Measurements from ENCODE around the gene COL18A1. TPM values are rescaled to one million over a fixed set of nuclear protein-coding genes. Genes with fewer than 3 reads are reported as not detected.
A peak's percentile ranks its signal among the peaks of the same experiment; 100 is the strongest.

The COL18A1 gene
- total and polyA plus RNA-seq, 7 experiments from 2014 or later, result 7.0 to 89.8 (median 15.4) TPM

DNA sequence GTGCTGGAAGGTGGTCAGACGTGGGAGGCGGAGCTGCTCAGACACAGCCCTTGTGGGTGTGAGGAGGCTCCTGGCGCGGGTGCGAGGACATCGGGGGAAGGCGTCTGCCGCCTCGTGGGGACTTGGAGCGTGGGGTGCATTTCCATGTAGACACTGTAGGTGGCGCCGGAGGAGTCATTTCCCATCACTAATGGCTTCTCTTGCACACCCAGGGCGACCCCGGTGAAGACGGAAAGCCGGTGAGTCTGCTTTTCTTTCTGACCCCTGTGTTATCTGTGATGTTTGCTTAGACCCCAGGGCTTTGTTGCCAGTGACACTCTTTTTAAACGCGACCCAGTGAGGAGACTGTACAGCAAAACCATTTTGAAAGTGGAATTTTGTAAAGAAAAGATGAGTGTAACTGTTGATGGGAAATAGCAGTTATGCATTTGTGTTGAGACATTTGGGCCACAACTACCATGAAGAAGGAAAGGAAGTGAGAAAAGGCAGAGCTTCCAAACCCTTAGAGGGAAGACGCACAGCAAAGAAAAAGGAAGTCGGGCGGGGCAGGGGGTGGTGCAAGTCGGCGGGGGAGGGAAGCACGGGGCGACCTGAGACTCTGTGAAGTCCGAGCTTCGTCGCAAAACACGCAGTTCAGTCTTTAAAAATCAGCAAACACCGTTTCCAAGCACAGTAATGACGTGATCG, 73.3 kb downstream of the COL18A1 start:
- peak overlapping the region; percentile 78 to 91 (median 84) for H3K4me3 Mint-ChIP-seq
- peak overlapping the region; percentile 93 to 100 (median 99) for H3K27ac Mint-ChIP-seq
- ChIA-PET POLR2A (interaction anchor here (0.7 kb wide), 1 partner anchor 280 kb away, joined by 3 read pairs; no protein-coding TSS in a partner anchor), CTCF (interaction anchor here (0.8 to 1.5 kb wide), 4 partner anchors 10 to 362 kb away, joined by 3 read pairs; no protein-coding TSS in a partner anchor)
- Histone ChIP-seq H3K36me3 (ENCODE audit: control insufficient read depth in 2 of 3, insufficient read depth in 3 of 3, low read length in 3 of 3) (no peaks in the 10 kb centered on the region), H3K9me3 (ENCODE audit: control insufficient read depth in 2 of 3, low read length in 3 of 3) (no peaks in the 10 kb centered on the region), H3K27me3 (ENCODE audit: control insufficient read depth in 2 of 2, insufficient read depth in 2 of 2, low read length in 2 of 2) (no peaks in the 10 kb centered on the region), H3K27ac (ENCODE audit: low read depth, low read length) (peak overlapping the region; percentile 93), H3K4me1 (ENCODE audit: control insufficient read depth in 2 of 2, insufficient read depth in 2 of 2, low read length in 2 of 2) (peaks cover 14 to 53% of the 10 kb centered on the region in 2 donors), H3K4me3 (ENCODE audit: low read length) (peak overlapping the region; percentile 78)
- DNase-seq (peak; percentile 66 to 88 (median 84)), ATAC-seq (peak; percentile 88)
- H3K27me3 Mint-ChIP-seq, result no peaks in the 10 kb centered on the region
- H3K9me3 Mint-ChIP-seq, result no peaks in the 10 kb centered on the region
- H3K4me1 Mint-ChIP-seq, result peaks cover 27 to 65% (median 43%) of the 10 kb centered on the region in 7 donors
- no peaks in the 10 kb centered on the region for H3K36me3 Mint-ChIP-seq
- intact Hi-C loops (cut with micrococcal nuclease), result loop anchor here (1.0 to 2.0 kb wide), 9 partner anchors 63 to 342 kb away; partner anchors contain the start of gene PCBP3 (in 2 of the 2)

DNA sequence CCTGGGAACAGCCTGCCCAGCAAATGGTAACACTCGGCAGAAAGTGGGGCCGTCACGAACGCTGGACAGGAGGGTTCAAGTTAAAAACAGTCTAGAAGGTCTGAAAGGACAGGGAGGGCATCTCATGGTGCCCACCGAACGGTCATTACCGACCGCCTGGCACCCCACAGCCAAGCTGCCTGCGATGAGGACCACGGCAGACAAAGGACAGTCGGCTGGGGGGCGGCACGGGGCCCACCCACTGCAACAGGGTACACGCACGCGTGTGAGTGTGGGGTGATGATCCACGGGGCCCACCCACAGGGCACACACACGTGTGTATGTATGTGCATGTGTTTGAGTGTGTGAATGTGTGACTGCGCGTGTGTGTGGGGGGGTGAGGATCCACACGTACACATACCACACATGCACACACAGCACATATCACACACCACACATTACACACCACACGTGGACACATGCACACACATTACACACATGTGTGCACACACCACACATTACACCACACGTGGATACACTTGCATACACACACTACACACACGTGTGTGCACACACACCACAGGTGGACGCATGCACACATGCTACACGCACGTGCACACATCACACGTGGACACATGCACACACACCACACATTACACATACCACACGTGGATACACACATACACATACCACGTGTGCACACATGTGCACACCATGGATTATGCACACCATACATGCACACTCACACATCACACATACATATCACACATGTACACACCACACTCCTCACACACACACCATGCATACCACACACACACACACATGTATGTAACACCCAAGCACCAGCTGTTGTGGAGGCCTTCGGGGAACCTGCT, 74.1 kb downstream of the COL18A1 start:
- Mint-ChIP-seq H3K27ac (peak overlapping the region; percentile 93 to 100 (median 99)), H3K9me3 (no peaks in the 10 kb centered on the region), H3K27me3 (no peaks in the 10 kb centered on the region), H3K4me3 (peak overlapping the region; percentile 78 to 91 (median 84)), H3K36me3 (peaks cover 0 to 2% (median 0%) of the 10 kb centered on the region in 5 donors), H3K4me1 (peaks cover 33 to 68% (median 46%) of the 10 kb centered on the region in 7 donors)
- H3K27ac ChIP-seq (ENCODE audit: low read depth, low read length), result peak overlapping the region; percentile 93
- ATAC-seq (peak; percentile 2), DNase-seq (peak in 1 of 9 donors; percentile 28)
- H3K4me3 ChIP-seq (ENCODE audit: low read length), result peak overlapping the region; percentile 78
- ChIA-PET CTCF (interaction anchor here (0.8 to 1.5 kb wide), 4 partner anchors 9 to 361 kb away, joined by 3 read pairs; no protein-coding TSS in a partner anchor), POLR2A (interaction anchor here (0.6 to 1.4 kb wide), 3 partner anchors 17 to 280 kb away, joined by 3 to 4 read pairs (median 3); no protein-coding TSS in a partner anchor)
- no peaks in the 10 kb centered on the region for H3K36me3 ChIP-seq (ENCODE audit: control insufficient read depth in 2 of 3, insufficient read depth in 3 of 3, low read length in 3 of 3)
- H3K4me1 ChIP-seq (ENCODE audit: control insufficient read depth in 2 of 2, insufficient read depth in 2 of 2, low read length in 2 of 2), result peaks cover 14 to 58% of the 10 kb centered on the region in 2 donors
- H3K9me3 ChIP-seq (ENCODE audit: control insufficient read depth in 2 of 3, low read length in 3 of 3), result no peaks in the 10 kb centered on the region
- no peaks in the 10 kb centered on the region for H3K27me3 ChIP-seq (ENCODE audit: control insufficient read depth in 2 of 2, insufficient read depth in 2 of 2, low read length in 2 of 2)
- intact Hi-C loops (cut with micrococcal nuclease), result loop anchor here (1.0 to 2.0 kb wide), 9 partner anchors 62 to 341 kb away; partner anchors contain the start of gene PCBP3 (in 2 of the 2)

DNA sequence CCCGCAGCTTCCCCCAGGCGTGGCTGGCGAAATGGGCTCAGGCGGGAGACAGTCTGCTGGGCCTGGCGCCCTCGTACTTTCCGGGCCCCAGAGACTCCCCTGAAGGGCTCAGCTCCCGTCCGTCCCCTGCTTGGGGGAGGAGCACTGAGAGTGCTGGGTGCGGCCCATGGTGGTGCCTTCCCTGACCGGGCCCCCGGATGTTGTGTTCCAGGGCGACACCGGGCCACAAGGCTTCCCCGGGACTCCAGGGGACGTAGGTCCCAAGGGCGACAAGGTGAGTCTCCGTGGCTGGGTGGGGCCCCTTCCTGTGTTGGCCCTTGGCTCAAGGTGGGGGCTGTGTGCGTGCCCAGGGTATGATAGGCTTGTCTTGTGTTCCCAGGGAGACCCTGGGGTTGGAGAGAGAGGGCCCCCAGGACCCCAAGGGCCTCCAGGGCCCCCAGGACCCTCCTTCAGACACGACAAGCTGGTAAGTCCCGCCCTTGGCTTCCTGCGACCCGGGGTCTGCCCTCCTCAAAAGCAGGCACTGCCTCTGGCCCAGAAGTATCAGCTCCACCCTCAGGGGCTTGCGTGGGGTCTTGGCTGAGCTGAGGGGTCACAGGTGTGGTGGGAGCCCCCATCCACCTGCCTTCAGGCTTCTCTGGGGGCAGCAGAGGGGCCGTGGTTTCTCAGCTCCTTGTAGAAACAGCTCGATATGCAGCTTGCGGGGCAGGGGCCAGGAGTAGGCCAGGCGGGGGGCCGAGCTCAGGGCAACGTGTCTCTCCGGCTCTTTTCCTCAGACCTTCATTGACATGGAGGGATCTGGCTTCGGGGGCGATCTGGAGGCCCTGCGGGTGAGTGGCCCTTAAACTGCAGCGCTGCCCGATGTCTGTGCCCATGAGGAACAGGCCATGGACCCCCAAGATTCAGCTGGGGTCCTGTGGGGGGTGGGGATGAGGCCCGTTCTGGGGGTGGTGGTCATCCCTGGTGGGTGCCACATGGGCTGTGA, 75.0 kb downstream of the COL18A1 start:
- Histone ChIP-seq H3K4me3 (ENCODE audit: low read length) (peak overlapping the region; percentile 78), H3K4me1 (ENCODE audit: control insufficient read depth in 2 of 2, insufficient read depth in 2 of 2, low read length in 2 of 2) (peaks cover 14 to 58% of the 10 kb centered on the region in 2 donors), H3K9me3 (ENCODE audit: control insufficient read depth in 2 of 3, low read length in 3 of 3) (no peaks in the 10 kb centered on the region), H3K36me3 (ENCODE audit: control insufficient read depth in 2 of 3, insufficient read depth in 3 of 3, low read length in 3 of 3) (no peaks in the 10 kb centered on the region), H3K27me3 (ENCODE audit: control insufficient read depth in 2 of 2, insufficient read depth in 2 of 2, low read length in 2 of 2) (no peaks in the 10 kb centered on the region), H3K27ac (ENCODE audit: low read depth, low read length) (peak overlapping the region; percentile 93)
- Mint-ChIP-seq H3K4me1 (peaks cover 32 to 67% (median 49%) of the 10 kb centered on the region in 7 donors), H3K36me3 (peaks cover 0 to 8% (median 4%) of the 10 kb centered on the region in 5 donors), H3K4me3 (peak overlapping the region; percentile 78 to 91 (median 84)), H3K27ac (peak overlapping the region; percentile 93 to 100 (median 99)), H3K9me3 (peaks cover 0 to 3% (median 0%) of the 10 kb centered on the region in 11 donors), H3K27me3 (no peaks in the 10 kb centered on the region)
- ATAC-seq (no peak), DNase-seq (peak in 6 of 9 donors; percentile 26 to 58 (median 45))
- intact Hi-C loops (cut with micrococcal nuclease), result loop anchor here in 1 of 2 donors (2.0 kb wide), 2 partner anchors 61 to 163 kb away; partner anchors contain the start of gene PCBP3
- ChIA-PET CTCF (interaction anchor here (1.0 kb wide), 1 partner anchor 339 kb away, joined by 3 read pairs; no protein-coding TSS in a partner anchor), POLR2A (interaction anchor here (1.0 to 1.4 kb wide), 2 partner anchors 71 to 115 kb away, joined by 3 to 4 read pairs; no protein-coding TSS in a partner anchor)

DNA sequence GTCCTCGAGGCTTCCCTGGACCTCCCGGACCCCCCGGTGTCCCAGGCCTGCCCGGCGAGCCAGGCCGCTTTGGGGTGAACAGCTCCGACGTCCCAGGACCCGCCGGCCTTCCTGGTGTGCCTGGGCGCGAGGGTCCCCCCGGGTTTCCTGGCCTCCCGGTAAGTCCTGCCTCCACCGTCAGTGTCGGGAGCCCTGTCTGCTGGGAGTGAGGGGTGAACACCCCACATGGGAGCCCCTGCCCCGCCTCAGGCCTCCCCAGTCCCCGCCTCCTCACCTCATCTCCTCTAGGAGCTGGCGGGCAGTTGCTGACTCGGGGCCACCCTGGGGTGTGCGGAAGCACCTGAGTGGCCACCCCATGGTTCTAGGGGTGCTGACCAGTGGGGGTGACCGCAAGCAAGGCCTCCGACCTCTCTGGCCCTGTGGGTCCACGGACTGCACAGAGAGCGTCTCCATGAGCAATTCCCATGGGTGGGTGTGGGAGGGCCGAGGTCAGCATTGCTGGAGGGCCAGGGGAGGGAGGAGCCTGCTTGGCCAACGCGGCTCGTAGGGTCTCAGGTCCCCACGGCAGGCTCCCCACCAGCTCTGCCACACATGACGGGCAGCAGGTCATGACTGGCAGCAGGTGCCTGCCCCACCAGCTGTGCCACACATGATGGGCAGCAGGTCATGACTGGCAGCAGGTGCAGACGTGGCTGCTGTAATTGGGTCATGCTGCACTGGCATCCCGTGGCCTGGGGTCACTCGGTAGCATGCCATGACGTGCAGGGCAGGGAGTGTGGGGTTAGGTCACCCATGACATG, 75.9 kb downstream of the COL18A1 start:
- no peaks in the 10 kb centered on the region for H3K27me3 Mint-ChIP-seq
- DNase-seq (no peak), ATAC-seq (no peak)
- peaks cover 0 to 3% (median 0%) of the 10 kb centered on the region in 11 donors for H3K9me3 Mint-ChIP-seq
- intact Hi-C loops (cut with micrococcal nuclease), result no loop called here
- peak overlapping the region in 5 of 10 donors; percentile 29 to 87 (median 65) for H3K4me3 Mint-ChIP-seq
- H3K36me3 ChIP-seq (ENCODE audit: control insufficient read depth in 2 of 3, insufficient read depth in 3 of 3, low read length in 3 of 3), result no peaks in the 10 kb centered on the region
- H3K27ac Mint-ChIP-seq, result peak overlapping the region in 6 of 9 donors; percentile 14 to 99 (median 97)
- CTCF ChIA-PET, result no interaction called here
- H3K4me3 ChIP-seq (ENCODE audit: low read length), result no peak overlapping the region
- POLR2A ChIA-PET, result interaction anchor here (1.0 kb wide), 1 partner anchor 114 kb away, joined by 3 read pairs; no protein-coding TSS in a partner anchor
- no peaks in the 10 kb centered on the region for H3K9me3 ChIP-seq (ENCODE audit: control insufficient read depth in 2 of 3, low read length in 3 of 3)
- H3K27ac ChIP-seq (ENCODE audit: low read depth, low read length), result peak overlapping the region; percentile 93
- H3K36me3 Mint-ChIP-seq, result peaks cover 0 to 8% (median 4%) of the 10 kb centered on the region in 5 donors
- H3K4me1 ChIP-seq (ENCODE audit: control insufficient read depth in 2 of 2, insufficient read depth in 2 of 2, low read length in 2 of 2), result peaks cover 14 to 58% of the 10 kb centered on the region in 2 donors
- no peaks in the 10 kb centered on the region for H3K27me3 ChIP-seq (ENCODE audit: control insufficient read depth in 2 of 2, insufficient read depth in 2 of 2, low read length in 2 of 2)
- peaks cover 32 to 67% (median 49%) of the 10 kb centered on the region in 7 donors for H3K4me1 Mint-ChIP-seq

DNA sequence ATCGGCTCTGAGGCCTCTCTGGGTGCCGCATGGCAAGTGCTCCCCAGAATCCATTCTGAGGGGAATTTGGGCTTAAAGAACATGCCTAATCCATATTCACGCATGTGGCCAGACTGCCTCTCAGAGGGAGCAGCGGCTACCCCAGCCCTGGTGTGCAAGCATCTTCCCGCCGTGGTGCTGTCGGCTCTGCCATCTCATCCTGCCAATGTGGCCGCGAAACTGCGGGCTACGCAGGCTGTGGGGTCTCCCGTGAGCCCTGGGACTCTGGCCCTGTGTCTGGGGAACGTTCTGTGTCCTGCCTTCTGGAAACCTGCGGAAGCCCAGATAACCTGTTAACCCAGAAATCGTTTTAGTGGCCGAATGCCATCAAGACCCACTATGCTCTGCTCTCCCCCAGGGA, 76.6 kb downstream of the COL18A1 start:
- Histone ChIP-seq H3K27me3 (ENCODE audit: control insufficient read depth in 2 of 2, insufficient read depth in 2 of 2, low read length in 2 of 2) (no peaks in the 10 kb centered on the region), H3K4me1 (ENCODE audit: control insufficient read depth in 2 of 2, insufficient read depth in 2 of 2, low read length in 2 of 2) (peaks cover 14 to 54% of the 10 kb centered on the region in 2 donors), H3K9me3 (ENCODE audit: control insufficient read depth in 2 of 3, low read length in 3 of 3) (no peaks in the 10 kb centered on the region), H3K4me3 (ENCODE audit: low read length) (no peak overlapping the region), H3K27ac (ENCODE audit: low read depth, low read length) (no peak overlapping the region), H3K36me3 (ENCODE audit: control insufficient read depth in 2 of 3, insufficient read depth in 3 of 3, low read length in 3 of 3) (no peaks in the 10 kb centered on the region)
- CTCF ChIA-PET, result no interaction called here
- Mint-ChIP-seq H3K27me3 (no peaks in the 10 kb centered on the region), H3K27ac (peak overlapping the region in 7 of 9 donors; percentile 43 to 99 (median 63)), H3K36me3 (peaks cover 0 to 8% (median 4%) of the 10 kb centered on the region in 5 donors), H3K4me1 (peaks cover 29 to 62% (median 44%) of the 10 kb centered on the region in 7 donors), H3K9me3 (peaks cover 0 to 3% (median 0%) of the 10 kb centered on the region in 11 donors), H3K4me3 (peak overlapping the region in 6 of 10 donors; percentile 29 to 87 (median 69))
- ATAC-seq, result no peak
- DNase-seq, result no peak
- intact Hi-C loops (cut with micrococcal nuclease), result no loop called here
- POLR2A ChIA-PET, result no interaction called here
